ENCODE results near the gene PGLYRP1. TPM values are rescaled to one million over a fixed set of nuclear protein-coding genes. Genes with fewer than 3 reads are reported as not detected.

The PGLYRP1 gene
- total RNA-seq, 2 experiments from 2014 or later = not detected

DNA sequence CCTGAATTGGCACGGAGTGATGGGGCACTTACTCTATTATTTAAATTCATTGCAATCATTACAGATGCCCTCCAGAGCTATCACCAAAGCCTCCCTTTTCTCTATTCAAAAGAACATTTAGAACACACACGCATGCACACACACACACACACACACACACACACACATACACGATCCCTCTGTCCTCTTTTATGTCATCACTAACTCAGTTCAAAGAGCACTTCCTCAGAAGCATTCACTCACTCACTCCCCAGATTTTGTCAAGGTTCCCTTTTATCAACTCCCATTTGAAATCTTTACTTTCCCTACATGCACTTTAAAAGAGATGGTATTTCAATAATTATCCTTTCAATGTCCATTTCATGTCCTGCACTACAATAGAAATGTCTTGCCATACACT, 40.3 kb upstream of the PGLYRP1 start:
- intact Hi-C loops (cut with DNase I, micrococcal nuclease) = no loop called here
- Mint-ChIP-seq H3K36me3 (ENCODE audit: low read depth) (no peaks in the 10 kb centered on the region), H3K27me3 (peaks cover 78% of the 10 kb centered on the region), H3K4me3 (no peak overlapping the region), H3K4me1 (ENCODE audit: low read depth) (no peaks in the 10 kb centered on the region), H3K9me3 (peaks cover 5% of the 10 kb centered on the region), H3K27ac (no peak overlapping the region)
- Histone ChIP-seq H3K4me3 (ENCODE audit: low read length) (no peak overlapping the region), H3K27ac (ENCODE audit: low read depth in 1 of 2, low read length in 2 of 2) (no peak overlapping the region), H3K9me3 (ENCODE audit: control insufficient read depth in 1 of 2, insufficient read depth in 1 of 2, low read length in 2 of 2) (peaks cover 5 to 21% of the 10 kb centered on the region in 2 experiments), H3K4me1 (ENCODE audit: insufficient read depth, low read length) (no peaks in the 10 kb centered on the region), H3K27me3 (ENCODE audit: control insufficient read depth in 1 of 2, insufficient read depth in 2 of 2, low read length in 2 of 2) (peaks cover 34 to 48% of the 10 kb centered on the region in 2 experiments), H3K36me3 (ENCODE audit: insufficient read depth, low read length) (no peaks in the 10 kb centered on the region)
- ChIA-PET POLR2A (no interaction called here), CTCF (interaction anchor here (0.6 kb wide), 1 partner anchor 177 kb away, joined by 4 read pairs; no protein-coding TSS in a partner anchor)
- DNase-seq = no peak
- TF ChIP-seq, protein P1, sequence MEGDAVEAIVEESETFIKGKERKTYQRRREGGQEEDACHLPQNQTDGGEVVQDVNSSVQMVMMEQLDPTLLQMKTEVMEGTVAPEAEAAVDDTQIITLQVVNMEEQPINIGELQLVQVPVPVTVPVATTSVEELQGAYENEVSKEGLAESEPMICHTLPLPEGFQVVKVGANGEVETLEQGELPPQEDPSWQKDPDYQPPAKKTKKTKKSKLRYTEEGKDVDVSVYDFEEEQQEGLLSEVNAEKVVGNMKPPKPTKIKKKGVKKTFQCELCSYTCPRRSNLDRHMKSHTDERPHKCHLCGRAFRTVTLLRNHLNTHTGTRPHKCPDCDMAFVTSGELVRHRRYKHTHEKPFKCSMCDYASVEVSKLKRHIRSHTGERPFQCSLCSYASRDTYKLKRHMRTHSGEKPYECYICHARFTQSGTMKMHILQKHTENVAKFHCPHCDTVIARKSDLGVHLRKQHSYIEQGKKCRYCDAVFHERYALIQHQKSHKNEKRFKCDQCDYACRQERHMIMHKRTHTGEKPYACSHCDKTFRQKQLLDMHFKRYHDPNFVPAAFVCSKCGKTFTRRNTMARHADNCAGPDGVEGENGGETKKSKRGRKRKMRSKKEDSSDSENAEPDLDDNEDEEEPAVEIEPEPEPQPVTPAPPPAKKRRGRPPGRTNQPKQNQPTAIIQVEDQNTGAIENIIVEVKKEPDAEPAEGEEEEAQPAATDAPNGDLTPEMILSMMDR (IDR thresholded peaks at IDR 0.05) = no peak
- ATAC-seq (ENCODE audit: poor library complexity) = no peak

DNA sequence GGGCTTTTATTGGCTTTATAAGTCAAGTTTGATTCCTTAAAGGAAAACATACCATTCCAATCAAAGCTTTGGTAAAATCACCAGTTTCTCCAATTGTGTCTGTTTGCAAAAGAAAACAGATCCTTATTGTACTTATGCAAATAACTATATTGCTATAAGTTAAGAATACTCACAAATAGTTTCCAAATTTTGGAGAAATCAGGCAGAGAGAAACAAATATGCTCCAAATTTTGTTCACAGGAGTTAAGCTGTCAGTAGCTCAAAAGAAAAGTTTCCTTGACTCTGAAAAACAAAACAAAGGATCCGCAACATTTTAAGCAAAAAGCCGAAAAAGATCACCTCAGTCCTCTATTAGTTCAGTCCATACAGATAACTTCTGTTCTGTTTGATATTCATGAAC, 37.2 kb upstream of the PGLYRP1 start:
- POLR2A ChIA-PET = no interaction called here
- no peak overlapping the region for H3K4me3 Mint-ChIP-seq
- H3K27me3 Mint-ChIP-seq = peaks cover 80% of the 10 kb centered on the region

DNA sequence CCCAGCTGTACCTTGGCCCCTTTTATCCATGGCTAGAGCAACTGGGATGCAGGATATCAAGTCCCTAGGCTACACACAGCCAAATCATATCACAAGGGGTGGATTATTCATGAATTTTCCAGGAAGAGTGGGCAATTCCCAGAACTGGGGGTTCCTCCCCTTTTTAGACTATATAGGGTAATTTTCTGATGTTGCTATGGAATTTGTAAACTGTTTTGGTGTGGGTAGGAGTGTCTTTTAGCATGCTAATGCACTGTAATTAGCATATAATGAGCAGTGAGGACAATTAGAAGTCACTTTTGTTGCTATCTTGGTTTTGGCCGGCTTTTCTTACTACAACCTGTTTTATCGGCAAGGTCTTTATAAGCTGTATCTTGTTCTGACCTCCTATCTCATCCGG, 35.9 kb upstream of the PGLYRP1 start:
- Mint-ChIP-seq H3K27ac (no peak overlapping the region), H3K4me1 (ENCODE audit: low read depth) (no peaks in the 10 kb centered on the region), H3K9me3 (peaks cover 5% of the 10 kb centered on the region), H3K4me3 (no peak overlapping the region), H3K36me3 (ENCODE audit: low read depth) (no peaks in the 10 kb centered on the region), H3K27me3 (peaks cover 82% of the 10 kb centered on the region)
- ChIA-PET POLR2A (no interaction called here), CTCF (no interaction called here)
- H3K4me1 ChIP-seq (ENCODE audit: insufficient read depth, low read length) = no peaks in the 10 kb centered on the region
- H3K27ac ChIP-seq (ENCODE audit: low read depth in 1 of 2, low read length in 2 of 2) = no peak overlapping the region
- H3K4me3 ChIP-seq (ENCODE audit: low read length) = no peak overlapping the region
- no peaks in the 10 kb centered on the region for H3K36me3 ChIP-seq (ENCODE audit: insufficient read depth, low read length)
- ATAC-seq (ENCODE audit: poor library complexity) = no peak
- H3K9me3 ChIP-seq (ENCODE audit: control insufficient read depth in 1 of 2, insufficient read depth in 1 of 2, low read length in 2 of 2) = peaks cover 5 to 21% of the 10 kb centered on the region in 2 experiments
- no peak for DNase-seq
- TF ChIP-seq, protein P1 (IDR thresholded peaks at IDR 0.05) = no peak
- peaks cover 20 to 32% of the 10 kb centered on the region in 2 experiments for H3K27me3 ChIP-seq (ENCODE audit: control insufficient read depth in 1 of 2, insufficient read depth in 2 of 2, low read length in 2 of 2)
- intact Hi-C loops (cut with DNase I, micrococcal nuclease) = no loop called here

More for the DNA sequence above, 37.2 kb upstream of the PGLYRP1 start:
- Histone ChIP-seq H3K4me3 (ENCODE audit: low read length) (no peak overlapping the region), H3K36me3 (ENCODE audit: insufficient read depth, low read length) (no peaks in the 10 kb centered on the region), H3K27ac (ENCODE audit: low read depth in 1 of 2, low read length in 2 of 2) (no peak overlapping the region), H3K27me3 (ENCODE audit: control insufficient read depth in 1 of 2, insufficient read depth in 2 of 2, low read length in 2 of 2) (peaks cover 18 to 39% of the 10 kb centered on the region in 2 experiments), H3K9me3 (ENCODE audit: control insufficient read depth in 1 of 2, insufficient read depth in 1 of 2, low read length in 2 of 2) (peaks cover 5 to 21% of the 10 kb centered on the region in 2 experiments), H3K4me1 (ENCODE audit: insufficient read depth, low read length) (no peaks in the 10 kb centered on the region)
- H3K4me1 Mint-ChIP-seq (ENCODE audit: low read depth) = no peaks in the 10 kb centered on the region
- CTCF ChIA-PET = interaction anchor here (1.4 kb wide), 1 partner anchor 30 kb away, joined by 3 read pairs; no protein-coding TSS in a partner anchor
- H3K36me3 Mint-ChIP-seq (ENCODE audit: low read depth) = no peaks in the 10 kb centered on the region
- TF ChIP-seq, protein P1 (IDR thresholded peaks at IDR 0.05) = no peak
- no peak overlapping the region for H3K27ac Mint-ChIP-seq
- ATAC-seq (ENCODE audit: poor library complexity) (no peak), DNase-seq (no peak)
- peaks cover 5% of the 10 kb centered on the region for H3K9me3 Mint-ChIP-seq
- intact Hi-C loops (cut with DNase I, micrococcal nuclease) = no loop called here
